ENCODE data around the gene COQ4. TPM values are rescaled to one million over a fixed set of nuclear protein-coding genes. Genes with fewer than 3 reads are reported as not detected.
"Not testable (repeated sequence)": the region's sequence is repeated elsewhere in the genome, so short reads cannot be mapped to it uniquely, and the experiment has no call there.

COQ4 gene
- total RNA-seq, 1 experiment from 2014 or later, result 45.3 TPM

GRCh38 chr9:128335914-128336313, 13.3 kb downstream of the COQ4 start (continued):
- no peak for TF ChIP-seq ATF3 (CRISPR knock-in tag; conservative IDR thresholded peaks at IDR 0.05)
- no peak for TF ChIP-seq ZMAT4 (CRISPR knock-in tag; IDR thresholded peaks at IDR 0.05)
- no peak for TF ChIP-seq KAT7 (CRISPR knock-in tag; IDR thresholded peaks at IDR 0.05; ENCODE audit: borderline replicate concordance)
- TF ChIP-seq ATF1 (CRISPR knock-in tag; IDR thresholded peaks at IDR 0.05), result no peak
- no peak for TF ChIP-seq PRDM15 (CRISPR knock-in tag; IDR thresholded peaks at IDR 0.05)

- TF ChIP-seq SMAD3 (CRISPR knock-in tag; IDR thresholded peaks at IDR 0.05; ENCODE audit: borderline replicate concordance), result no peak
- TF ChIP-seq ZNF671 (CRISPR knock-in tag; IDR thresholded peaks at IDR 0.05), result no peak
- TF ChIP-seq ATF1 (CRISPR knock-in tag; IDR thresholded peaks at IDR 0.05), result no peak
- no peak for TF ChIP-seq MYBL2 (CRISPR knock-in tag; IDR thresholded peaks at IDR 0.05)
- no peak for TF ChIP-seq TP53 (CRISPR knock-in tag; IDR thresholded peaks at IDR 0.05)
- POLR2A ChIA-PET, result interaction anchor here (0.6 kb wide), 1 partner anchor 36 kb away, joined by 5 read pairs; no protein-coding TSS in a partner anchor
- no peaks in the 10 kb centered on the region for H3K27me3 Mint-ChIP-seq (ENCODE audit: low read depth)
Measured at GRCh38 chr9:128337936-128338335, 15.3 kb downstream of the COQ4 start.

GRCh38 chr9:128338852-128339614, 16.4 kb downstream of the COQ4 start:
- not testable (repeated sequence) for H3K4me1 Mint-ChIP-seq; H3K27me3 Mint-ChIP-seq (ENCODE audit: low read depth); DNase-seq (ENCODE audit: low spot score); H3K36me3 Mint-ChIP-seq; H3K27ac Mint-ChIP-seq; ATAC-seq; H3K9me3 Mint-ChIP-seq; H3K4me3 Mint-ChIP-seq
- ChIA-PET POLR2A (interaction anchor here (0.7 kb wide), 3 partner anchors 21 to 944 kb away, joined by 3 to 5 read pairs (median 4); no protein-coding TSS in a partner anchor), CTCF (interaction anchor here (1.4 to 2.0 kb wide), 2 partner anchors 44 to 71 kb away, joined by 5 to 12 read pairs; no protein-coding TSS in a partner anchor)

More at GRCh38 chr9:128337936-128338335, 15.3 kb downstream of the COQ4 start:
- CTCF ChIA-PET, result interaction anchor here (0.7 to 1.0 kb wide), 3 partner anchors 62 to 144 kb away, joined by 3 read pairs; partner anchors contain the start of genes GOLGA2 and SWI5
- DNase-seq (ENCODE audit: low spot score) (no peak), ATAC-seq (no peak)
- Mint-ChIP-seq H3K36me3 (no peaks in the 10 kb centered on the region; the same call in 1 of the 2 replicates), H3K4me3 (no peak overlapping the region), H3K9me3 (no peaks in the 10 kb centered on the region), H3K27ac (0 out of 2 replicates have a peak overlapping the region, but pooled peaks have one; percentile 37), H3K4me1 (peaks cover 5% of the 10 kb centered on the region; the same call in 1 of the 2 replicates)

- peak within 1 kb of the TSS; percentile 87 for H3K4me3 Mint-ChIP-seq
- CTCF ChIA-PET, result interaction anchor here (0.6 to 2.0 kb wide), 7 partner anchors 22 to 99 kb away, joined by 3 to 12 read pairs (median 3); no protein-coding TSS in a partner anchor
- peak; percentile 85 for ATAC-seq
- DNase-seq (ENCODE audit: low spot score), result peak; percentile 91
- H3K36me3 Mint-ChIP-seq, result peaks cover 7% of the 10 kb centered on the region; the same call in 1 of the 2 replicates
- H3K9me3 Mint-ChIP-seq, result no peaks in the 10 kb centered on the region
- H3K27me3 Mint-ChIP-seq (ENCODE audit: low read depth), result no peaks in the 10 kb centered on the region
- peak within 1 kb of the TSS; percentile 84 for H3K27ac Mint-ChIP-seq
- peaks cover 5% of the 10 kb centered on the region; the same call in 1 of the 2 replicates for H3K4me1 Mint-ChIP-seq
- POLR2A ChIA-PET, result no interaction called here
- no peak for TF ChIP-seq NFE2L1 (CRISPR knock-in tag; IDR thresholded peaks at IDR 0.05)
- TF ChIP-seq STAT6 (CRISPR knock-in tag; conservative IDR thresholded peaks at IDR 0.05; ENCODE audit: low read depth), result no peak
- no peak for TF ChIP-seq IRF2 (CRISPR knock-in tag; IDR thresholded peaks at IDR 0.05; ENCODE audit: borderline replicate concordance, low read depth)
- peak; percentile 82 for TF ChIP-seq PRDM15 (CRISPR knock-in tag; IDR thresholded peaks at IDR 0.05)
- TF ChIP-seq RORB (CRISPR knock-in tag; IDR thresholded peaks at IDR 0.05), result no peak
- no peak for TF ChIP-seq JAZF1 (CRISPR knock-in tag; IDR thresholded peaks at IDR 0.05)
Measured at GRCh38 chr9:128339761-128340690, 17.4 kb downstream of the COQ4 start, which contains the start of gene SLC27A4. SLC27A4 (plus strand) TSS chr9:128340527; CDS start chr9:128343133, 2,606 bp downstream.
